Natural killer cell (primary cell): Measurements from ENCODE around the gene PHLPP1. TPM values are rescaled to one million over a fixed set of nuclear protein-coding genes. Genes with fewer than 3 reads are reported as not detected.
"Not testable (repeated sequence)": the region's sequence is repeated elsewhere in the genome, so short reads cannot be mapped to it uniquely, and the experiment has no call there.

ENCODE experiments used
- ATAC-seq, 3 donors: fragments of 150-1000 bp in 2 of 3; fragments of 200-7000 bp in 1 of 3; cut with Tn5 transposase; 1 replicate in 1 of 3; 2 replicates in 2 of 3; pipeline ENCODE4 v1.10.0; 2021; ENCODE audit warnings: mild to moderate bottlenecking in 2 of 3, moderate library complexity in 2 of 3
- DNase-seq, 2 donors: peaks; one replicate each; pipeline versions ENCODE4 v3.0.0 to v3.0.0-alpha.2; 2013 to 2021; ENCODE audit warnings: mixed read lengths in 1 of 2
- H3K27ac ChIP-seq: one replicate; pipeline ENCODE4 v1.5.1; 2013; ENCODE audit warnings: mild to moderate bottlenecking, low read length
- H3K27me3 ChIP-seq: one replicate; pipeline ENCODE4 v1.6.1; 2013; ENCODE audit warnings: low read length; ENCODE audit not compliant: control insufficient read depth, insufficient read depth
- H3K36me3 ChIP-seq: one replicate; pipeline ENCODE4 v1.6.1; 2013; ENCODE audit warnings: low read length; ENCODE audit not compliant: control insufficient read depth, insufficient read depth
- H3K4me1 ChIP-seq: one replicate; pipeline ENCODE4 v1.6.1; 2013; ENCODE audit warnings: low read length; ENCODE audit not compliant: control insufficient read depth, insufficient read depth
- H3K4me3 ChIP-seq: one replicate; pipeline ENCODE4 v1.5.1; 2013; ENCODE audit warnings: low read length
- H3K9me3 ChIP-seq: one replicate; pipeline ENCODE4 v1.6.1; 2013; ENCODE audit warnings: low read length; ENCODE audit not compliant: control insufficient read depth, insufficient read depth
- H3K27ac Mint-ChIP-seq, 2 donors: one replicate each; pipeline ENCODE4 v1.8.0; 2022; ENCODE audit warnings: mild to moderate bottlenecking in 2 of 2, mixed read lengths in 2 of 2, moderate library complexity in 1 of 2
- H3K27me3 Mint-ChIP-seq, 2 donors: one replicate each; pipeline ENCODE4 v1.8.0; 2022; ENCODE audit warnings: low read depth in 2 of 2, mixed read lengths in 2 of 2
- H3K36me3 Mint-ChIP-seq: one replicate; pipeline ENCODE4 v1.8.0; 2022; ENCODE audit warnings: mixed read lengths
- H3K4me1 Mint-ChIP-seq, 2 donors: one replicate each; pipeline ENCODE4 v1.8.0; 2022; ENCODE audit warnings: mixed read lengths in 2 of 2
- H3K4me3 Mint-ChIP-seq: one replicate; pipeline ENCODE4 v1.8.0; 2022; ENCODE audit warnings: mild to moderate bottlenecking, moderate library complexity, mixed read lengths
- H3K9me3 Mint-ChIP-seq, 2 donors: one replicate each; pipeline ENCODE4 v1.8.0; 2022; ENCODE audit warnings: mixed read lengths in 2 of 2
- WGBS: methylation state at CpG from one replicate; pipeline ENCODE4 v1.1.7; 2013; ENCODE audit warnings: missing lambda C conversion rate; ENCODE audit not compliant: insufficient coverage; 5-methylcytosine and 5-hydroxymethylcytosine counted together
- intact Hi-C: fragments of 100-400 bp; cut with micrococcal nuclease; formaldehyde crosslinking; loops from one replicate; pipeline ENCODE4 v1.14.2; 2022
- total RNA-seq, 4 donors: library from RNA; stranded (reverse); fragments of 120-200 nt in 1 of 4; gene quantifications; one replicate each; pipeline versions ENCODE4 v1.2.3 to v1.2.4, GENCODE V29; 2013 to 2022
- TF ChIP-seq, protein P1 (sequence below): fragments of 200-600 bp; IDR thresholded peaks from one replicate; pipeline ENCODE4 v1.8.0; 2022; ENCODE audit warnings: antibody characterized with exemption

PHLPP1 gene
- total RNA-seq, 3 donors from 2014 or later (not counting 1 experiment from before 2014, with no cell fraction given): 12.1 to 14.8 (median 12.2) TPM

DNA sequence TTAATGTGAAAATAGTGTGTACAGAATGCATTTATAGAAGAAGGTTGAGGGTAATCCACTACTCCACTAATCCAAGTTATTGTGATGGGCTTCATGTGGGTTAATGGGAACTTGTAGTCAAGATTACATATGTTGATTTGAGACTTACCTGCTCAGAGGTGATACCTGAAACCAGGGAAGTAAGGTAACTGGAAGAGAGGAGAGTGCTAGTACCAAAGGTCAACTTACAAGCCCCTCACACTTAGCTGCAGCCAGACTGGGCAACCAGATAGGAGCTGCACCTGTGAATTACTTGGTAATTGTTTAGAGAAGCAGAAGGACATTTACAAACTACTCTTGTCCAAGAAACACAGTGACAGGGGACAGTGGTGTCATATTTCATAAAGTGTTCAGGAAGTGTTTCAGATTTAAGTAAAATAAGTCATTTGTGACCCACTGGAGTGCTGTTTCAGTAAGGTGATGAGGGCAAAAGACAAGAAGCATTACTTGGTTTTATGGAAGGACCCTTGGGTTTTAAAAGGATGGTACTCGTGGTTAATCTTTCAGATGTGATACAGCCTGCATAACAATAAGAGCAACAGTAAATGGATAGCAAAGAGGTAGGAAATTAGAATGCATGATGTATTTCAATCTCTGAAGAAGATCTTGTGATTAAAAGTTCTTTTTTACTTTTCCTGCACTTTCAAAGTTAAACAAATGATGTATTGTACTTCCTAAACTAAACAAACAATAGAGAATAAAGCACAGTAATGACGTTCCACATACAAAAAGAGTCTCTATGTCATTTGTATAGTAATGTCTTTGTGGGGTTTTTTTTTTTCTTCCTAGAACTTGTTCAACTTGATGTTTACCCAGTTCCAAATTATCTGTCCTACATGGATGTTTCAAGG lies 189.3 kb downstream of the PHLPP1 start:
- H3K27me3 Mint-ChIP-seq: no peaks in the 10 kb centered on the region
- no peaks in the 10 kb centered on the region for H3K9me3 Mint-ChIP-seq
- H3K36me3 ChIP-seq: peaks cover 6% of the 10 kb centered on the region
- no peaks in the 10 kb centered on the region for H3K9me3 ChIP-seq
- no peak overlapping the region for H3K27ac Mint-ChIP-seq
- no peaks in the 10 kb centered on the region for H3K36me3 Mint-ChIP-seq
- intact Hi-C loops: no loop called here
- no peaks in the 10 kb centered on the region for H3K4me1 ChIP-seq
- DNase-seq: no peak
- ATAC-seq: no peak
- H3K4me3 ChIP-seq: no peak overlapping the region
- H3K4me1 Mint-ChIP-seq: no peaks in the 10 kb centered on the region
- TF ChIP-seq, protein P1, sequence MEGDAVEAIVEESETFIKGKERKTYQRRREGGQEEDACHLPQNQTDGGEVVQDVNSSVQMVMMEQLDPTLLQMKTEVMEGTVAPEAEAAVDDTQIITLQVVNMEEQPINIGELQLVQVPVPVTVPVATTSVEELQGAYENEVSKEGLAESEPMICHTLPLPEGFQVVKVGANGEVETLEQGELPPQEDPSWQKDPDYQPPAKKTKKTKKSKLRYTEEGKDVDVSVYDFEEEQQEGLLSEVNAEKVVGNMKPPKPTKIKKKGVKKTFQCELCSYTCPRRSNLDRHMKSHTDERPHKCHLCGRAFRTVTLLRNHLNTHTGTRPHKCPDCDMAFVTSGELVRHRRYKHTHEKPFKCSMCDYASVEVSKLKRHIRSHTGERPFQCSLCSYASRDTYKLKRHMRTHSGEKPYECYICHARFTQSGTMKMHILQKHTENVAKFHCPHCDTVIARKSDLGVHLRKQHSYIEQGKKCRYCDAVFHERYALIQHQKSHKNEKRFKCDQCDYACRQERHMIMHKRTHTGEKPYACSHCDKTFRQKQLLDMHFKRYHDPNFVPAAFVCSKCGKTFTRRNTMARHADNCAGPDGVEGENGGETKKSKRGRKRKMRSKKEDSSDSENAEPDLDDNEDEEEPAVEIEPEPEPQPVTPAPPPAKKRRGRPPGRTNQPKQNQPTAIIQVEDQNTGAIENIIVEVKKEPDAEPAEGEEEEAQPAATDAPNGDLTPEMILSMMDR: no peak
- no peak overlapping the region for H3K4me3 Mint-ChIP-seq
- H3K27me3 ChIP-seq: no peaks in the 10 kb centered on the region
- H3K27ac ChIP-seq: no peak overlapping the region
- 82% methylated on average over 1 of the region's 2 CpGs for WGBS

DNA sequence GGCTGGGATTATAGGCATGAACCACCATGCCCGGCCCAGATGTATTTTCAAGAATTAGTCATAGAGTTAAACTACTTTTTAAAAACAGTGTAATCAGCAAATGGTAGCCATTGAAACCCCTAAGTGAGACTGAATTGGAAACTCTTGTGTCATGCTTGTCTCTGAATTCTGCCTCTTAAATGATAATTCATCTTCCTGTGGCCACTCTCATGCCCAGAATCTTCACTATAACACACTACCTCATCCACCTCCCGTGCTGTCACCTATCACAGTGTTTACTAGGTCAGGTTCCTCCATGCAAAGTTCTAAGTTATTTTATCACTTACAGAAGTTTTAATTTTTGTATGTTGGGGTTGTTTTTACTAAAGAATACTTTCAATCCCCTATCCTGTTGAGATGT lies 197.5 kb downstream of the PHLPP1 start:
- Histone ChIP-seq H3K4me1 (no peaks in the 10 kb centered on the region), H3K9me3 (no peaks in the 10 kb centered on the region), H3K27me3 (no peaks in the 10 kb centered on the region), H3K4me3 (no peak overlapping the region), H3K36me3 (no peaks in the 10 kb centered on the region), H3K27ac (no peak overlapping the region)
- DNase-seq (no peak), ATAC-seq (no peak)
- Mint-ChIP-seq H3K4me1 (no peaks in the 10 kb centered on the region), H3K9me3 (no peaks in the 10 kb centered on the region), H3K27me3 (no peaks in the 10 kb centered on the region), H3K27ac (no peak overlapping the region), H3K36me3 (no peaks in the 10 kb centered on the region), H3K4me3 (no peak overlapping the region)
- 49% methylated on average over 2 of the region's 2 CpGs for WGBS
- TF ChIP-seq, protein P1: no peak
- intact Hi-C loops: no loop called here

DNA sequence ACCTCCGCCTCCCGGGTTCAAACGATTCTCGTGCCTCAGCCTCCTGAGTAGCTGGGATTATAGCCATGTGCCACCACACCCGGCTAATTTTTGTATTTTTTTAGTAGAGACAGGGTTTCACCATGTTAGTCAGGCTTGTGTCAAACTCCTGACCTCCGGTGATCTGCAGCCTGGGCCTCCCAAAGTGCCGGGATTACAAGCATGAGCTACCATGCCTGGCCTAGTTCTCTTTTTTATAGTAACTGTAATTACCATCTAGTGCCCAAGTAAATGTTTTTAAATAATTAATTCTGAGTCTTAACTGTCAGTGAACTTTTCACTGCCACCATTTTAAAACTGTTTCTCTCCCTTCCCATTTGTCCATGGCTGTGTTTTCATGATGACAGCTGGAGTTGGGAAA lies 198.5 kb downstream of the PHLPP1 start:
- H3K27ac ChIP-seq, H3K4me1 ChIP-seq, DNase-seq, H3K4me3 Mint-ChIP-seq, H3K4me1 Mint-ChIP-seq, H3K27me3 Mint-ChIP-seq, H3K36me3 Mint-ChIP-seq, intact Hi-C loops, H3K9me3 ChIP-seq, H3K4me3 ChIP-seq, H3K27me3 ChIP-seq, H3K36me3 ChIP-seq, H3K9me3 Mint-ChIP-seq, H3K27ac Mint-ChIP-seq, ATAC-seq: not testable (repeated sequence)
- 88% methylated on average over 7 of the region's 7 CpGs for WGBS

DNA sequence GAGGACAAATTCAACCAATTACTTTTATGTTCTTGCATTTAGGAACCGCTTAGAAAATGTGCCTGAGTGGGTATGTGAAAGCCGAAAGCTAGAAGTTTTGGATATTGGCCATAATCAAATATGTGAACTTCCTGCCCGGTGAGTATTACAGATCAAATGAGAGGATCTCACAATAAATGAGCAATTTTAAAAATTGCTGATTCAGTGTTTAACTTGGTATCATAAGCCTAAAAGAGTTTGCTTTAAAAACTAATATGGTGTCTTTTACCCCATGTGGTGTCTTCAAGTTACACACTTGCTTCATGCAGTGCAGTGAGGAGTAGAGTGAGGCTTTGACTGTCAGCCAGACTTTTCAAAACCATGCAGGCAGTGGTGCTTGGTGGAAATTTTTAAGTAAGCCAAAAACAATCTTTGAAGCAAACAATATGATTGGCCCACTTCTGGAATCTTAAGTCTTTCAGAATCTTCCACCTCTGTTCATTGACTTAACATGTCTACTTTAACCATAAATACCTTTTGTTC lies 199.6 kb downstream of the PHLPP1 start:
- no peaks in the 10 kb centered on the region for H3K9me3 ChIP-seq
- H3K36me3 ChIP-seq: no peaks in the 10 kb centered on the region

More for the DNA sequence above, 199.6 kb downstream of the PHLPP1 start:
- no peaks in the 10 kb centered on the region for H3K4me1 ChIP-seq
- Mint-ChIP-seq H3K36me3 (no peaks in the 10 kb centered on the region), H3K4me3 (no peak overlapping the region), H3K4me1 (no peaks in the 10 kb centered on the region), H3K27me3 (no peaks in the 10 kb centered on the region), H3K9me3 (no peaks in the 10 kb centered on the region), H3K27ac (no peak overlapping the region)
- no peak for DNase-seq
- WGBS: 100% methylated on average over 3 of the region's 3 CpGs
- H3K27ac ChIP-seq: no peak overlapping the region
- TF ChIP-seq, protein P1: no peak
- intact Hi-C loops: no loop called here
- H3K4me3 ChIP-seq: no peak overlapping the region
- ATAC-seq: no peak
- H3K27me3 ChIP-seq: no peaks in the 10 kb centered on the region
